ENCODE results near the gene SUSD3. TPM values are rescaled to one million over a fixed set of nuclear protein-coding genes. Genes with fewer than 3 reads are reported as not detected.

Gene SUSD3
- total and polyA plus RNA-seq, 2 of the 4 experiments (the other 2 are of a cell fraction), result 0.54 to 1.5 TPM

GRCh38 chr9:93098236-93098946 lies 39.9 kb downstream of the SUSD3 start:
- BruUV-seq (replicated peaks), result no TSS peak
- in situ Hi-C loops (cut with MboI; ENCODE audit: low sequenced_read_pairs), result no loop called here
- intact Hi-C loops (cut with micrococcal nuclease), result loop anchor here (10.0 kb wide), 1 partner anchor 356 kb away; the partner anchor contains the start of genes FAM120A and FAM120AOS
- TF ChIP-seq USF2 (IDR thresholded peaks at IDR 0.05; ENCODE audit: low read depth, low read length), result no peak; the same call in 1 of the 2 replicates
- TF ChIP-seq RFX5 (IDR thresholded peaks at IDR 0.05; ENCODE audit: low read depth, low read length), result no peak
- TF ChIP-seq CHD1 (IDR thresholded peaks at IDR 0.05; ENCODE audit: low read depth, low read length), result no peak
- peak; percentile 28; the same call in 1 of the 2 replicates for TF ChIP-seq MAZ (IDR thresholded peaks at IDR 0.05; ENCODE audit: borderline replicate concordance, low read depth, low read length)
- TF ChIP-seq CEBPB (IDR thresholded peaks at IDR 0.05; ENCODE audit: low read depth, low read length), result 0 out of 2 replicates have a peak, but pooled peaks have one; percentile 12
- peak; percentile 94 for TF ChIP-seq BHLHE40 (IDR thresholded peaks at IDR 0.05; ENCODE audit: low read depth, low read length)
- no peak for TF ChIP-seq SMC3 (IDR thresholded peaks at IDR 0.05; ENCODE audit: low read depth, low read length)
- TF ChIP-seq MAFK (IDR thresholded peaks at IDR 0.05; ENCODE audit: low read depth, low read length), result no peak; the same call in 1 of the 2 replicates
- TF ChIP-seq RCOR1 (IDR thresholded peaks at IDR 0.05; ENCODE audit: insufficient replicate concordance, low read length), result no peak
- TF ChIP-seq CTCF (conservative IDR thresholded peaks at IDR 0.05; ENCODE audit: low read depth, low read length), result no peak
- peak; percentile 38; the same call in 1 of the 2 replicates for TF ChIP-seq NFE2L2 (IDR thresholded peaks at IDR 0.05; ENCODE audit: low read depth, low read length)
- no peak for TF ChIP-seq POLR2A (IDR thresholded peaks at IDR 0.05; ENCODE audit: low read depth, low read length)
- peak; percentile 98 for TF ChIP-seq FOS (IDR thresholded peaks at IDR 0.05; ENCODE audit: low read depth, low read length)
- 0 out of 2 replicates have a peak, but pooled peaks have one; percentile 4 for TF ChIP-seq RAD21 (IDR thresholded peaks at IDR 0.05; ENCODE audit: low read length)
- TF ChIP-seq MXI1 (IDR thresholded peaks at IDR 0.05; ENCODE audit: borderline replicate concordance, low read depth, low read length), result no peak

More at GRCh38 chr9:93098236-93098946, 39.9 kb downstream of the SUSD3 start:
- WGBS, 2 experiments (ENCODE audit: extremely low coverage in 2 of 2, insufficient read length in 1 of 2), result 22% methylated on average over 7 of the region's 15 CpGs; no CpG with 5 or more reads in 1 of the 2 experiments
- H4K5ac ChIP-seq (ENCODE audit: low read depth, low read length), result peak overlapping the region; percentile 38
- peak overlapping the region; percentile 87 for H3K56ac ChIP-seq (ENCODE audit: extremely low read depth, insufficient read depth, low read length)
- H4K8ac ChIP-seq (ENCODE audit: low read depth in 2 of 2, low read length in 2 of 2), result peak overlapping the region; percentile 84 to 86
- H3K4ac ChIP-seq (ENCODE audit: low read depth, low read length), result peak overlapping the region; percentile 96
- H4K20me1 ChIP-seq (ENCODE audit: insufficient read depth, low read length), result peaks cover 21% of the 10 kb centered on the region
- H2AFZ ChIP-seq (replicated peaks; ENCODE audit: low read length, poor library complexity), result peak overlapping the region; percentile 82
- H3K36me3 ChIP-seq (ENCODE audit: control insufficient read depth, insufficient read depth, low read length), result no peaks in the 10 kb centered on the region
- peaks cover 20% of the 10 kb centered on the region for H3K9me1 ChIP-seq (ENCODE audit: insufficient read depth, low read length)
- H4K91ac ChIP-seq (ENCODE audit: insufficient read depth, low read depth, low read length), result peak overlapping the region; percentile 94
- peak overlapping the region; percentile 95 for H2BK5ac ChIP-seq (ENCODE audit: low read depth, low read length, poor library complexity, severe bottlenecking)
- no peaks in the 10 kb centered on the region for H3K27me3 ChIP-seq (ENCODE audit: control insufficient read depth, insufficient read depth, low read length)
- peak overlapping the region; percentile 98 for H3K27ac ChIP-seq (ENCODE audit: insufficient read depth, low read length)
- H3K4me3 ChIP-seq (ENCODE audit: insufficient read depth, low read depth, low read length), result no peak overlapping the region; the same call in 1 of the 2 replicates
- H2BK15ac ChIP-seq (ENCODE audit: low read depth, low read length), result peak overlapping the region; percentile 90; the same call in 2 of the 3 replicates
- peak overlapping the region; percentile 99 for H3K23ac ChIP-seq (ENCODE audit: low read depth, low read length)
- peak overlapping the region; percentile 91 for H2BK20ac ChIP-seq (ENCODE audit: low read depth, low read length)
- ChIA-PET CTCF (interaction anchor here (0.6 to 1.4 kb wide), 3 partner anchors 10 to 242 kb away, joined by 3 to 9 read pairs (median 4); no protein-coding TSS in a partner anchor), POLR2A (ENCODE audit: unreplicated experiment) (interaction anchor here (0.5 kb wide), 1 partner anchor 109 kb away, joined by 9 read pairs; no protein-coding TSS in a partner anchor)
- H3K79me1 ChIP-seq (ENCODE audit: low read depth in 1 of 2, low read length in 2 of 2), result peaks cover 27 to 39% of the 10 kb centered on the region in 2 experiments
- H2AK9ac ChIP-seq (replicated peaks; ENCODE audit: low read depth, low read length, poor library complexity), result peak overlapping the region; percentile 96
- dilution Hi-C loops (cut with HindIII; ENCODE audit: low sequenced_read_pairs, unreplicated experiment), result no loop called here
- peak overlapping the region; percentile 87 for H3K14ac ChIP-seq (replicated peaks; ENCODE audit: low read depth, low read length)
- ATAC-seq (ENCODE audit: low read depth) (peak; percentile 44), DNase-seq (peak; percentile 98)
- peak overlapping the region; percentile 77 for H3K4me2 ChIP-seq (ENCODE audit: low read depth, low read length)
- peaks cover 24% of the 10 kb centered on the region for H3K4me1 ChIP-seq (ENCODE audit: control insufficient read depth, insufficient read depth, low read length)
- H2AK5ac ChIP-seq (ENCODE audit: low read depth, low read length), result peak overlapping the region; percentile 96
- H3K9ac ChIP-seq (ENCODE audit: low read depth, low read length), result peak overlapping the region; percentile 65; the same call in 1 of the 2 replicates
- H3K18ac ChIP-seq (ENCODE audit: low read depth, low read length), result peak overlapping the region; percentile 82
- H3K9me3 ChIP-seq (ENCODE audit: control insufficient read depth, insufficient read depth, low read length), result no peaks in the 10 kb centered on the region
- H2BK120ac ChIP-seq (ENCODE audit: low read depth, low read length), result peak overlapping the region; percentile 91
